Esophagus mucosa (tissue), 1 donor: Measurements from ENCODE around the gene TBRG4. TPM values are rescaled to one million over a fixed set of nuclear protein-coding genes. Genes with fewer than 3 reads are reported as not detected.

Experiments used
- ATAC-seq: fragments of 200-7000 bp; cut with Tn5 transposase; one replicate; pipeline ENCODE4 v1.9.1; 2020
- total RNA-seq: library from RNA; stranded (reverse); gene quantifications from one replicate; pipeline ENCODE4 v1.2.4, GENCODE V29; 2023
- donor health status: DM: yes; HTN: yes; CAD: no.

The TBRG4 gene
- total RNA-seq, 1 donor from 2014 or later = 51.9 TPM

GRCh38 chr7:45073786-45074527 lies 37.5 kb downstream of the TBRG4 start:
- ATAC-seq = peak; percentile 22

GRCh38 chr7:45073031-45073785 lies 38.3 kb downstream of the TBRG4 start:
- peak; percentile 22 for ATAC-seq

- ATAC-seq = peak; percentile 32
Observed at GRCh38 chr7:45072131-45073030, 39.1 kb downstream of the TBRG4 start.

- ATAC-seq = no peak
Observed at GRCh38 chr7:45071528-45071927, 40.0 kb downstream of the TBRG4 start.

GRCh38 chr7:45070254-45070642 lies 41.2 kb downstream of the TBRG4 start:
- no peak for ATAC-seq

GRCh38 chr7:45069444-45070253 lies 41.8 kb downstream of the TBRG4 start:
- ATAC-seq = no peak

- peak; percentile 87 for ATAC-seq
Observed at GRCh38 chr7:45068236-45069023, 43.1 kb downstream of the TBRG4 start.

GRCh38 chr7:45067582-45067981 lies 43.9 kb downstream of the TBRG4 start:
- no peak for ATAC-seq

GRCh38 chr7:45066409-45066808 lies 45.1 kb downstream of the TBRG4 start:
- ATAC-seq = no peak

- peak; percentile 27 for ATAC-seq
Observed at GRCh38 chr7:45065031-45065995, 46.2 kb downstream of the TBRG4 start.

- no peak for ATAC-seq
Observed at GRCh38 chr7:45064047-45064725, 47.3 kb downstream of the TBRG4 start.

GRCh38 chr7:45061806-45062425 lies 49.6 kb downstream of the TBRG4 start:
- ATAC-seq = no peak

- no peak for ATAC-seq
Observed at GRCh38 chr7:45061352-45061751, 50.1 kb downstream of the TBRG4 start.

- no peak for ATAC-seq
Observed at GRCh38 chr7:45060295-45060694, 51.2 kb downstream of the TBRG4 start.

- ATAC-seq = peak; percentile 80
Observed at GRCh38 chr7:45057878-45058277, 53.6 kb downstream of the TBRG4 start.

GRCh38 chr7:45055594-45056219 lies 55.8 kb downstream of the TBRG4 start:
- ATAC-seq = peak; percentile 26

- ATAC-seq = no peak
Observed at GRCh38 chr7:45055016-45055415, 56.5 kb downstream of the TBRG4 start.

- no peak for ATAC-seq
Observed at GRCh38 chr7:45054442-45054841, 57.1 kb downstream of the TBRG4 start.
